Small intestine (tissue), 7 donors: Measurements from ENCODE around the gene HMCN1. TPM values are rescaled to one million over a fixed set of nuclear protein-coding genes. Genes with fewer than 3 reads are reported as not detected.

Experiments used
- DNase-seq, 2 donors: peaks; one replicate each; pipeline versions ENCODE4 v3.0.0 to v3.0.0-alpha.2; 2013
- FAIRE-seq: peaks from 2 replicates; lab custom pipeline; 2012; peaks lifted over from hg19 to GRCh38; lab: Jason Lieb, UNC
- H3K27ac ChIP-seq, 3 donors: one replicate each; pipeline ENCODE4 v1.5.1; 2013; ENCODE audit warnings: low read length in 2 of 3, mild to moderate bottlenecking in 2 of 3, control low read depth in 1 of 3, inconsistent platforms in 1 of 3, low read depth in 1 of 3, moderate library complexity in 1 of 3
- H3K27me3 ChIP-seq, 3 donors: one replicate each; pipeline ENCODE4 v1.6.1; 2013; ENCODE audit warnings: low read length in 3 of 3, inconsistent platforms in 1 of 3; ENCODE audit not compliant: control insufficient read depth in 3 of 3, insufficient read depth in 3 of 3
- H3K36me3 ChIP-seq, 3 donors: one replicate each; pipeline ENCODE4 v1.6.1; 2013; ENCODE audit warnings: low read length in 3 of 3, inconsistent platforms in 1 of 3, low read depth in 1 of 3, mild to moderate bottlenecking in 1 of 3, moderate library complexity in 1 of 3; ENCODE audit not compliant: control insufficient read depth in 3 of 3, insufficient read depth in 2 of 3
- H3K4me1 ChIP-seq, 3 donors: one replicate each; pipeline ENCODE4 v1.6.1; 2013; ENCODE audit warnings: low read length in 2 of 3, inconsistent platforms in 1 of 3, low read depth in 1 of 3, mild to moderate bottlenecking in 1 of 3, moderate library complexity in 1 of 3; ENCODE audit not compliant: control insufficient read depth in 3 of 3, insufficient read depth in 2 of 3
- H3K4me3 ChIP-seq, 3 donors: one replicate each; pipeline ENCODE4 v1.5.1; 2013; ENCODE audit warnings: low read length in 3 of 3, control low read depth in 1 of 3, inconsistent platforms in 1 of 3, low read depth in 1 of 3, mild to moderate bottlenecking in 1 of 3, moderate library complexity in 1 of 3
- H3K9me3 ChIP-seq, 2 donors: one replicate each; pipeline ENCODE4 v1.6.1; 2013; ENCODE audit warnings: low read depth in 1 of 2, low read length in 1 of 2; ENCODE audit not compliant: control insufficient read depth in 2 of 2, insufficient read depth in 1 of 2
- WGBS, 3 donors: extraction: QIAGEN DNeasy Blood & Tissue Kit; methylation state at CpG; one replicate each; pipeline ENCODE4 v1.1.7; 2013; 5-methylcytosine and 5-hydroxymethylcytosine counted together
- polyA plus RNA-seq, 4 donors: library from polyadenylated mRNA; stranded (reverse) in 3 of 4; unstranded in 1 of 4; fragments of 200-250 nt in 3 of 4; fragments of 120-200 nt in 1 of 4; gene quantifications; one replicate each; pipeline versions ENCODE4 v1.2.1 to v1.2.3, GENCODE V29; 2013
- donor health status: healthy with polysubstance abuse.
- donor health status: control.
- donor health status: control.
- donor health status: Bipolar disorder and iron deficiency.
- donor health status: healthy.

HMCN1 gene
- polyA plus RNA-seq, 4 donors = under 0.01 to 1.9 (median 0.62) TPM

- Histone ChIP-seq H3K9me3 (no peaks in the 10 kb centered on the region), H3K4me1 (peaks cover 0 to 2% (median 0%) of the 10 kb centered on the region in 3 donors), H3K27me3 (no peaks in the 10 kb centered on the region), H3K27ac (no peak overlapping the region), H3K4me3 (no peak overlapping the region), H3K36me3 (no peaks in the 10 kb centered on the region)
- WGBS, 3 donors = 81 to 93% (median 88%) methylated on average over 1 of the region's 1 CpG
- FAIRE-seq = no peak
- no peak for DNase-seq
Observed at GRCh38 chr1:185850366-185850765, 116.2 kb downstream of the HMCN1 start.

DNA sequence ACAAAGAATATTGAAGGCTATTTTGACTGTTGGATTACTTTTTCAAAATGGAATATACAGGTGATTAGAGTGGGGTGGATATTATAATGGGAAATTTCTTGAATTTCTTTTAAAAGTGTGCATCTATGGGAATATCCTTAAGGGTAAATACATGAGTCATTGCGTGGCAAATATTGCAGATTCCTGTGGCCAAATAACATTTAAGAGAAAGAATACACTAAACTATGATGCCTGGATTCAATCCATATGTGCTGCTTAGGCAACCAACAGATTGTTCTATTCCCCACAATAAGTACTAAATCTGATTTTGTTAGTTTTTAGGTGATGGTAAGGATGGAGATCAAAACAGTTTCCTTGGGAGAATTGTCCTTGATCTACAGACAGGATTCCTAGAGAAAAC, 119.5 kb downstream of the HMCN1 start:
- H3K27me3 ChIP-seq = no peaks in the 10 kb centered on the region
- WGBS, 3 donors = 89 to 95% (median 90%) methylated on average over 1 of the region's 1 CpG
- no peaks in the 10 kb centered on the region for H3K36me3 ChIP-seq
- FAIRE-seq (no peak), DNase-seq (no peak)
- H3K4me3 ChIP-seq = no peak overlapping the region
- no peak overlapping the region for H3K27ac ChIP-seq
- no peaks in the 10 kb centered on the region for H3K9me3 ChIP-seq
- H3K4me1 ChIP-seq = peaks cover 0 to 2% (median 0%) of the 10 kb centered on the region in 3 donors

GRCh38 chr1:185856482-185856881, 122.3 kb downstream of the HMCN1 start:
- no peak overlapping the region for H3K27ac ChIP-seq
- no peaks in the 10 kb centered on the region for H3K9me3 ChIP-seq
- no peak for DNase-seq
- no peaks in the 10 kb centered on the region for H3K27me3 ChIP-seq
- no peak overlapping the region for H3K4me3 ChIP-seq
- 38 to 69% (median 47%) methylated on average over 3 of the region's 3 CpGs for WGBS, 3 donors
- peaks cover 0 to 2% (median 0%) of the 10 kb centered on the region in 3 donors for H3K4me1 ChIP-seq
- no peaks in the 10 kb centered on the region for H3K36me3 ChIP-seq
- FAIRE-seq = no peak

GRCh38 chr1:185857442-185857841, 123.3 kb downstream of the HMCN1 start:
- FAIRE-seq (no peak), DNase-seq (no peak)
- Histone ChIP-seq H3K4me3 (no peak overlapping the region), H3K27me3 (no peaks in the 10 kb centered on the region), H3K4me1 (peaks cover 0 to 1% (median 0%) of the 10 kb centered on the region in 3 donors), H3K9me3 (no peaks in the 10 kb centered on the region), H3K36me3 (no peaks in the 10 kb centered on the region), H3K27ac (no peak overlapping the region)
- WGBS, 3 donors = 41 to 70% (median 62%) methylated on average over 2 of the region's 2 CpGs

- no peak for DNase-seq
- 92 to 100% (median 98%) methylated on average over 1 of the region's 1 CpG for WGBS, 3 donors
- H3K9me3 ChIP-seq = no peaks in the 10 kb centered on the region
Observed at GRCh38 chr1:185860311-185860710, 126.1 kb downstream of the HMCN1 start.

GRCh38 chr1:185860859-185861258, 126.7 kb downstream of the HMCN1 start:
- Histone ChIP-seq H3K27ac (no peak overlapping the region), H3K9me3 (no peaks in the 10 kb centered on the region), H3K36me3 (no peaks in the 10 kb centered on the region), H3K4me3 (no peak overlapping the region), H3K27me3 (no peaks in the 10 kb centered on the region), H3K4me1 (no peaks in the 10 kb centered on the region)
- WGBS, 3 donors = 75 to 86% (median 78%) methylated on average over 1 of the region's 1 CpG
- FAIRE-seq = no peak
- DNase-seq = no peak

More at GRCh38 chr1:185860311-185860710, 126.1 kb downstream of the HMCN1 start:
- Histone ChIP-seq H3K36me3 (no peaks in the 10 kb centered on the region), H3K4me1 (no peaks in the 10 kb centered on the region), H3K4me3 (no peak overlapping the region), H3K27me3 (no peaks in the 10 kb centered on the region), H3K27ac (no peak overlapping the region)
- FAIRE-seq = no peak

GRCh38 chr1:185861630-185862029, 127.4 kb downstream of the HMCN1 start:
- no peaks in the 10 kb centered on the region for H3K36me3 ChIP-seq
- no peak overlapping the region for H3K4me3 ChIP-seq
- no peak overlapping the region for H3K27ac ChIP-seq
- no peaks in the 10 kb centered on the region for H3K27me3 ChIP-seq
- no peaks in the 10 kb centered on the region for H3K4me1 ChIP-seq
- no peaks in the 10 kb centered on the region for H3K9me3 ChIP-seq
- FAIRE-seq = no peak
- no peak for DNase-seq

- H3K4me1 ChIP-seq = no peaks in the 10 kb centered on the region
- H3K9me3 ChIP-seq = no peaks in the 10 kb centered on the region
- no peak overlapping the region for H3K4me3 ChIP-seq
- 14 to 44% (median 22%) methylated on average over 3 of the region's 3 CpGs for WGBS, 3 donors
- H3K27ac ChIP-seq = no peak overlapping the region
- no peaks in the 10 kb centered on the region for H3K36me3 ChIP-seq
- DNase-seq = peak in 1 of 2 donors; percentile 49
- H3K27me3 ChIP-seq = no peaks in the 10 kb centered on the region
- FAIRE-seq = no peak
Observed at GRCh38 chr1:185862235-185862634, 128.0 kb downstream of the HMCN1 start.

DNA sequence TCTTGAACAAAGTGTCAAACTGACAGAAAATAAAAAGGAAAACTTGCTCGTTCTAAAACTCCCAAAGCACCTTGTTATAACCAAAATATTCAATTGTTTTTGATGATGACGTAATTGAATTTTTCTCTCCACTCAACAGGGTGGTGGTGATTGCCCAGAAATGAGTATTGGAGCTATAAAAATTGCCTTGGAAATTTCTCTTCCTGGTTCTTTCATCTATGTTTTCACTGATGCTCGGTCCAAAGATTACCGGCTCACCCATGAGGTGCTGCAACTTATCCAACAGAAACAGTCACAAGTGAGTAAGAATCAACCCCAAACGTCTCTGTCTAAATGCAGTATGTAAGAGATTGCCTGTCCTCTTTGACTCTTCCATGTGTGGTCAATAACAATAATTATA, 130.1 kb downstream of the HMCN1 start:
- 19 to 64% (median 48%) methylated on average over 5 of the region's 5 CpGs for WGBS, 3 donors

More for the DNA sequence above, 130.1 kb downstream of the HMCN1 start:
- no peak overlapping the region for H3K27ac ChIP-seq
- FAIRE-seq = no peak
- peak in 1 of 2 donors; percentile 62 for DNase-seq
- H3K4me1 ChIP-seq = no peaks in the 10 kb centered on the region
- no peaks in the 10 kb centered on the region for H3K36me3 ChIP-seq
- no peaks in the 10 kb centered on the region for H3K27me3 ChIP-seq
- H3K4me3 ChIP-seq = no peak overlapping the region
- no peaks in the 10 kb centered on the region for H3K9me3 ChIP-seq
